HG02610 (cell line): ENCODE measurements around the gene STARD9.

ENCODE experiments used
- ATAC-seq: cut with Tn5 transposase; IDR thresholded peaks from one replicate; pipeline ENCODE4 v1.9.1; 2021; ENCODE audit warnings: mild to moderate bottlenecking, moderate library complexity; ENCODE audit not compliant: unreplicated experiment

STARD9 gene

DNA sequence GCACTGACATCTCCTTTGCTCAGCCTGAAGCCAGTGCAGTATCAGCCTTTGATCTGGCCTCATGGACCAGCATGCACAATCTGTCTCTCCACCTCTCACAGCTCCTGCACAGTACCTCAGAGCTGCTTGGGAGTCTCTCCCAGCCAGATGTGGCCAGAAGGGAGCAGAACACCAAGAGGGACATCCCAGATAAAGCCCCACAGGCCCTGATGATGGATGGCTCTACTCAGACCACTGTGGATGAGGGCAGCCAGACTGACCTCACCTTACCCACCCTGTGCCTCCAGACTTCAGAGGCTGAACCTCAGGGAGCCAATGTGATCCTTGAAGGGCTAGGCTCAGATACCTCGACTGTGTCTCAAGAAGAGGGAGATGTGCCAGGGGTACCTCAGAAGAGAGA lies 117.1 kb downstream of the STARD9 start:
- no peak for ATAC-seq

DNA sequence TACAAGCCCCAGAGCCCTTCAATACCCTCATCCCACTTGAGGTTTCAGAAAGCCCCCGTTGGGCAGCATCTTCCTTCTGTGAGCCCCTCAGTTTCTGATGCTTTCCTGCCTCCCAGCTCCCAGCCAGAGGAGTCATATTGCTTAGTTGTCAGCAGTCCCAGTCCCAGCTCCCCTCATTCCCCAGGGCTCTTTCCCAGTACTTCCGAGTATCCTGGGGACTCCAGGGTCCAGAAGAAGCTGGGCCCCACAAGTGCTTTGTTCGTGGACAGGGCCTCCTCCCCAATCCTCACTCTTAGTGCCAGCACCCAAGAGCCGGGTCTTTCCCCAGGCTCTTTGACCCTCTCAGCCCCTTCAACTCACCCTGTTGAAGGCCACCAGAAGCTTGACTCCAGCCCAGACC lies 117.6 kb downstream of the STARD9 start:
- no peak for ATAC-seq

DNA sequence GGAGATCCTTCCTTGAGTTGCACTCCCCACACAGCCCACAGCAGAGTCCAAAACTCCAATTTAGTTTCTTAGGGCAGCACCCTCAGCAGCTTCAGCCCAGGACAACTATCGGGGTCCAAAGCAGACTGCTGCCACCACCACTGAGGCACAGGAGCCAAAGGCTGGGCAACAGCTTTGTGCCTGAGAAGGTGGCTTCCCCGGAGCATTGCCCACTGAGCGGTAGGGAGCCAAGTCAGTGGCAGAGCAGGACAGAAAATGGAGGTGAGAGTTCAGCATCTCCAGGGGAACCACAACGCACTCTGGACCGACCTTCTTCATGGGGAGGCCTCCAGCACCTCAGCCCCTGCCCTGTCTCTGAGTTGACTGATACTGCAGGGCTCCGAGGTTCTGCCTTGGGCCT lies 118.1 kb downstream of the STARD9 start:
- ATAC-seq, result no peak

DNA sequence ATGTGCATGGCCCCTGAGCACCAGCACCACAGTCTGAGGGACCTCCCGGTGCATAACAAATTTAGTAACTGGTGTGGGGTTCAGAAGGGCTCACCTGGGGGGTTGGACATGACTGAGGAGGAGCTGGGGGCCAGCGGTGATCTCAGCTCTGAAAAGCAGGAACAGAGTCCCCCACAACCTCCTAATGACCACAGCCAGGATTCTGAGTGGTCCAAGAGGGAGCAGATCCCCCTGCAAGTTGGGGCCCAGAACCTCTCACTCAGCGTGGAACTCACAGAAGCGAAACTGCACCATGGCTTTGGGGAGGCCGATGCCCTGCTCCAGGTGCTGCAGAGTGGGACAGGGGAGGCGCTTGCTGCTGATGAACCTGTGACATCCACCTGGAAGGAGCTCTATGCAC lies 118.5 kb downstream of the STARD9 start:
- ATAC-seq, result no peak

DNA sequence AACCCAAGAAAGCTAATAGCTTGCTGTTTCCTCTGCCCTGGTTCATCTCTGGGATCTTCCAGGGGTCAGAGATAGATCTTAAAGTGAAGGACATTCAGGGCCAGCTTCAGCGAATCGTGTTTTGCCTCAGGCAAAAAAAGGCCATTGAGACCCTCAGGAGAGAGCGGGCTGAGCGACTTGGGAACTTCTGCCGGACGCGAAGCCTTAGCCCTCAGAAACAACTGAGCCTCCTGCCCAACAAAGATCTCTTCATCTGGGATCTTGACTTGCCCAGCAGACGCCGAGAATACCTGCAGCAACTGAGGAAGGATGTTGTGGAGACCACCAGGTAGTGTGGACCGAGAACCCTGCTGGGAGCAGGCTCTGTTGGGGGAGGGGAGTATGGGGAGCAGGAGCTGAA lies 119.0 kb downstream of the STARD9 start:
- no peak for ATAC-seq

DNA sequence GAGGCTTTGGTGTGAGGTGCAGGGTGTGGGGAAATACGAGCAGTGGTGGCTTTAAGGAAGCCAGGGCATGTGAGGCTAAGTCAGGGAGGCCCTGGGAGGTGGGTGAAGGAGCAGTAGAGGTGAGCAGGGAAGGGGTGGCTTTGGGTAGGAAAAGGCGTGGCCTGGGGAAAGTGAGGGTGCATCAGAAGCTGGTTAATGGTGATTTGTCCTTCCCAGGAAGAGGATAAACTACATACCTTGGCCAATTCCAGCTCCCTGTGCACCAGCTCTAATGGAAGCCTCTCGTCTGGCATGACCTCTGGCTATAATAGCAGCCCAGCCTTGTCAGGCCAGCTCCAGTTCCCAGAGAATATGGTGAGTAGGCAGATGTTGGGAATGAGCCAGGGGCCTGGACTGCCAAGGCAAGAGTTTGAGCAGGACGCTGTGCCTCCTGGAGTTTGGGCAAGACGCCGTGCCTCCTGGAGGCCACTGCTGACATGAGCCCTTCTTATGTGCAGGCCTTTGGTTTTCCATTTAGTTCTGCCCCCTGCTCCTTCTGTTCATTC lies 120.2 kb downstream of the STARD9 start:
- no peak for ATAC-seq

DNA sequence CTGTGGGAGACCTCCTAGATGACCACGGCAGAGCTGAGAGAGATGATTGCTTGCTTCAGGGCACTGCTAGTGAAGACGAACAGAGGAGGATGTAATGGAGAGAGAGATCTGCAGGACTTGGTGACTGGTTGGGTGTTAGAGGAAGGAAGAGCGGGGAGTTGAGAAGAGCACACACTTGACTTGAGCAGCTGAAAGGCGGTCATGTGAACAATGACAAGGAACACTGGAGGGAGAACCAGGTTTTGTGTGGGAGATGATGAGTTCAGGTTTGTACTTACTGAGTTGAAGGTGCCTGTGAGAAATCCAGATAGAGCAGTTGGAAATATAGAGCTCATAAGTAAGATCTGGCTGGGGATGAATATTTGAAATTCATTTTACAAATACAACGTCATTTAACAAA lies 121.2 kb downstream of the STARD9 start:
- ATAC-seq, result no peak

DNA sequence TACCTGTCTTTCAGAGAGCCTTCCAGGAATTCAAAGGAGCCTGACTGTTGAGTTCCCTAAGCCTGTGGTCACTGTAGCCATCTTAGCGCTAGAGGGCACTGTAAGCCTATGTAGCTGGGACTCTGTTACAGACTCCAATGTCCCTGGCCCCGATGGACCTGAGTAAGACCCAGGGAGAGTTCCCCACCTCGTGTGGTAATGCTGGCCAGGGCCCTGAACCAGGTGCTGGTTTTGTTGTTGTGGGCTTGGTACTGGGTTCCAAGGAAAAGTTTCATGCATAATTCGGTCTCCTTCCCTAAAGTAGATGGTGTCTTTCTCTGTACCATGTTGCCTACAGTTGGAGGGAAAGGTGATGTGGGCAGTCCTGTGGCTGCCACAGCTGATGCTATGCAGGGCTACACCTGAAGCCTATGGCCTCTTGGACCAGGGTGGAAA lies 129.1 kb downstream of the STARD9 start:
- no peak for ATAC-seq

DNA sequence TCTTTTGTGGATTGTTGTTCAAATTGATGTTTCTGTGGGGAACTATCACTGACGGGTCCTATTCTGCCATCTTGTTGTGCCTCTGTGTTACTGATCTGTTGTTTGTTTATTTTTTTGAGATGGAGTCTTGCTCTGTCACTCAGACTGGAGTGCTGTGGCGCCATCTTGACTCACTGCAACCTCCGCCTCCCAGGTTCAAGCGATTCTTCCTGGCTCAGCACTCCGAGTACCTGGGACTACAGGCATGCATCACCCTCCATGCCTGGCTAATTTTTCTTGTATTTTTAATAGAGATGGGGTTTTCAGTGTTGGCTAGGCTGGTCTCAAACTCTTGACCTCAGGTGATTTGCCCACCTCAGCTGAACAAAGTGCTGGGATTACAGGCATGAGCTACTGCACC lies 129.9 kb downstream of the STARD9 start:
- ATAC-seq, result no peak

DNA sequence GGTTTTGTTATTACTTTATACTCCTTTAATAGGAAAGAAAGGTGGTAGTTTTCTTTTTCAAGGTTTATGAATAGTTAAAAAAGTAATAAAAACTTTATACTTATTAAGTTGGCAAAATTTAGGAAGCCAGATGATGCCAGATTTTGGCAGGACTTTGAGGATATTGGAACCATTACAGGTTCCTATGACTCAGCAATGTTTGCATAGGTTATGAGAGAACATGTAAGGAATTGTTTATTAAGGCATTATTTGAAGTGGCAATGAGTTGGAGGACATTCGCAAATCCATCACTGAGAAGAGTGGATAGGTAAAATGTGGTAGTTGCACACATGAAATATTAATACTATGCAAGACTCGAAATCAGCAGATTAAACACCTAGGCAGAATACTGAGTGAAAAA lies 131.7 kb downstream of the STARD9 start:
- ATAC-seq, result no peak

DNA sequence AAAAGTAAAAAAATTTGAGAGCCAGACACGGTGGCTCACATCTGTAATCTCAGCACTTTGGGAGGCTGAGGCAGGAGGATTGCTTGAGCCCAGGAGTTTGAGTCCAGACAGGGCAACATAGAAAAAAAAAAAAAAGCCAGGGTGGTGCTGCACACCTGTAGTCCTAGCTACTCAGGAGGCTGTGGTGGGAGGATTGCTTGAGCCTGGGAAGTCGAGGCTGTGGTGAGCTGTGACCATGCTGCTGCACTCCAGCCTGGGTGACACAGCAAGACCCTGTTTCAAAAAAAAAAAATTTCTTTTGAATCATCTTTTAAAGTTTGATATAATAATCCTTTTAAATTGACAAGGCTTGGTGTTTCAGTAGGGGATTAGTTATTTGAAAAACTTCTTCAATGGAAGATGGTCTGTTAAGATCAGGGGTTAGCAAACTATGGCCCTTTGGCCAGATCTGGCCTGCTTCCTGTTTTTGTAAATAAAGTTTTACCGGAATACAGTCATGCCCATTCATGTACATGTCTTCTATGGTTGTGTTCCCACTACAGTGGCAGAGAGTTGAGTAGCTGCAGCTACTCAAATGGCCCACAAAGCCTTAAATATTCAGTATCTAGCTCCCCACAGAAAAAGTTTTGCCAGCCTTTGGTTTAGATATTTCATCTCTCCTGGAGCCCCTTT lies 132.6 kb downstream of the STARD9 start:
- ATAC-seq, result no peak

DNA sequence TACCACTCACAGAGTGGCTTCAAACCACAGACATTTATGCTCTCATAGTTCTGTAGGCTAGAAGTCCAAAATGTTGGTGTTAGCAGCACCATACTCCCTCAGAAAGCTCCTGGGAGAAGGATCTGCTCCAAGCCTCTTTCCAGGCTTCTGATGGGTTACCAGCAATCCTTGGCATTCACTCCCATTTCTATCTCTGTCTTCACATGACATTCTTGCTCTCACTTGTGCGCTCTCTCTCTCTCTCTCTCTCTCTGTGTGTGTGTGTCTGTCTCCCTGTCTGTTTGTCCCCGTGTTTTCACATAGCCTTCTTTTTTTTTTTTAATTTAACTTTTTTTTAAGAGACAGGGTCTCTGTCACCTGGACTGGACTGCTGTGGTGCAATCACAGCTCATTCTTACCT lies 135.3 kb downstream of the STARD9 start:
- no peak for ATAC-seq

DNA sequence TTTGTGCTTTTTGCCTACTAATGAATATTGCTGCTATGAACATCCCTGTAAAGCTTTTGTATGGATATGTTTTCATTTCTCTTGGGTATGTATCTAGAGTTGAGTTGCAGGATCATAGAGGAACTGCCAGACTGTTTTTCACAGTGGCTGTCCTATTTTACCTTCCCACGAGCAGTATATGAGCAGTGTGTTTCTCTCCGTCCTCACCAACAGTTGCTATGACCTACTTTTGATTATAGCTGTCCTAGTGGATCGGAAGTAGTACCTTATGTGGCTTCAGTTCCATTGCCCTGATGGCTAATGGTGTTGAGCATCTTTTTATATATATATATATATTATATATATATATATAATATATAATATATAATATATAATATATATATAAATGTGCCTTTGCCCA lies 136.3 kb downstream of the STARD9 start:
- no peak for ATAC-seq

DNA sequence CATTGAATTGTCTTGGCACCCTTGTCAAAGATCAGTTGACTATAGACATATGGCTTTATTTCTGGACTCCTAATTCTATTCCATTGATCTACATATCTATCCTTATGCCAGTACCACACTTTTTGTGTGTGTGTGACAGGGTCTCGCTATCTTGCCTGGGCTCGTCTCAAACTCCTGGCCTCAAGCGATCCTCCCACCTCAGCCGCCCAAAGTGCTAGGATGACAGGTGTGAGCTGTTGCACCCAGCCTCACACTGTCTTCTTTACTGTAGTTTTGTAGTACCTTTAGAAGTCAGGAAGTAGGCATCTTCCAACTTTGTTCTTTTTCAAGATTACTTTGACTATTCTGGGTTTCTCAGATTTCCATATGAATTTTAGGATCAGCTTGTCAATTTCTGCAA lies 137.2 kb downstream of the STARD9 start:
- no peak for ATAC-seq

DNA sequence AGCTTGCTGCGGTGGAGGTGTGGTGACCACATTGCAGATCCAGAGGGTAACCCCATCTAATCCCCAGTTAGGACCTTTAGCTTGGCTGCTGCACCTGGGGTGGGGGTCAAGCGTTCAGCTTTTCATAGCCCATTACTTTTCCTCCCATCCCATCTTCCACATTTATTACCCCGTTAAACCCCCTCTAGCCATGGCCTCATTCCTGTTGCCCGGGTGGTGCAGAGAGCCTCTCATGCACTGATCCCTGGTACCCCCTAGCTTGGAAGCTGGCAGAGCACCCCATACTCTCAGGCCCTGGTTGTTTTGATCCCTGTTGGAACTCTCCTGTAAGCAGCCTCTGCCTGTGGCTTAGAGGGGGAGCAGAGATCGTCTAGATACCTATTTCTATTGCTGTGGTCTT lies 140.7 kb downstream of the STARD9 start:
- ATAC-seq, result no peak

DNA sequence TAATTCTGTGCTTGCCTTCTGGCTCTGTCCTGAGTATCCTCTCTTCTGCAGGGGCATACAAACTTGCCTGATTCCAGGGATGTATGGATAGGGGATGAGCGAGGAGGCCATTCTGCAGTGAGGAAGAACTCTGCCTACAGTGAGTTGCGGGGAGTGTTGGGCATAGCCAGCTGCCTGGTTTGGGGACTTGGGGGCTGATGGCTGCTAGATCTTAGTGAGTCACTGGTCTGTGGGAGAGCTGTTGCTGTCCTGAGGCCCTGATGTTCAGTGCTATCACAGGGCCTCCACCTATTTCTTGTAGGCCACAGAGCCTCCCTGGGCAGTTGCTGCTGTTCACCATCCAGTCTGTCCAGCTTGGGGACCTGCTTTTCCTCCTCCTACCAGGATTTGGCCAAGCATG lies 141.2 kb downstream of the STARD9 start:
- no peak for ATAC-seq

DNA sequence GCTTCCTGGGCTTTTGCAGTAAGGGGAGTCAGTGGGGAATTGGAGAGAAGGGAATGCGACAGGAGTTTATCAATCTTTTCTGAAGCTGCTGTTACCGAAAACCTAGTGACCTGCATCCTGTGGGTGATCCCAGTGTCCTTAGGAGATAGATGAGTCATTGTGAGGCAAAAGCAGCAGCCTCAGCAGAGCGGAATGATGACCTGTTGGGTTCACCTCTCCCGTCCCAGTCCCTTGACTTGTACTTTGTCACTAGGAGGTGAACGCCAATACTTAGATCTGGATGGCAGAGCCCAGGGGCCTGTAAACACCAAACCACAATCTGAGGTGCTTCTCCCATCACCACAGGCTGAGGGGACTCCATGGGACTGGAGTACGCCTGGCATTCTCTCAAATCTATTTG lies 143.6 kb downstream of the STARD9 start:
- no peak for ATAC-seq

DNA sequence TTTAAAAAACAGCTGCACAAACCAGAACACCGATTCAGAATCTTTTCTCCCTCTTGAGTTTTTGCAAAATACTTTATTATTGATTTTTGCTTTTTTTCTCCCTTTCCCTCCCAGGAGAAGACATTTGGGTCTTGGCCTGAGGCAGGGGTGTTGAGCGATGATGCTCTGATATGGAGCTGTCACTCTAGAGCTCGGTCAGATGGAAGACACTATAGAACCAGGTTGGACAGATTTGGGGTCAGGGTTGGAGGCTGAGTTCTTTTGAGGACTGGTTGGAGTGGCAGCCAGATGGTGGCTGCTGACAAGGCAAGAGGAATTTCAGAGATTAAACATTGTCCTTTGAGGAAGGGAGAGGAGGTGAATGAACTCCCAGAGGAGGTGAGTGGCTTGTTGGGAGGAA lies 144.7 kb downstream of the STARD9 start:
- no peak for ATAC-seq

DNA sequence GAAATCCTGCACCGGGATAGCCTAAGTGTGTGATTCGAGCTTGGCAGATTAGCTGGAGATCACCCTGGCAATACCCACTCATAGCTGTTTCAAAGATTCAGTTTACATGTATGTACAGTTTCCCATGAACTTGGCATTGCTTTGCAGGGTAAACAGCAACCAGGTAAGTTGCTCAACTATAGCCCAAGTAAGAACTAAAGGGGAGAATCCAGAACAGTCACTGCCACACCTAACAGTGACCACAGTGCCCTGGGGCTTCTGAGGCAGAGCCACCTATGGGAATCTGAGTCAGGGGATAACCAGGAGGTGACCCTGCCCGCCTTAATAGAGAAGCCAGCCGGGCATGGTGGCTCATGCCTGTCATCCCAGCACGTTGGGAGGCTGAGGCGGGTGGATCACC lies 145.6 kb downstream of the STARD9 start:
- ATAC-seq, result no peak

DNA sequence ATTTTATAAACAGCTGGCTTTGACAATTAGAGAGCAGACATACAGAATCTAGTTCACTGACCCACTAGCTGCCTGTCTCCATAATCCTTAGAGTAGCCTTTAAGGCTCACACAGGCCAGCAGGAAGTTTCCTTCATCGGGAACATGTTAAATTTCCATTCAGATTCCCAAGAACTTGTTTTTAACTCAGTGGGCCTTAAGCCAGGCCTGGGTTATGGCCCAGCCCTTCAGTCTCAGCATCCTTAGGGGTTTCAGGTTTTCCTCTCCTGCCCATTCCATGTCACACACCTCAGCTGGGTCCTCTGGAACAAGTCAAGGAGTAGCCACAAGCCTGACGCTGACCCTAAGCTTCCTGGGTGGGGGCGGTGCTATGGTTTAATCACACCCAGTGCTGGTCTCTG lies 146.5 kb downstream of the STARD9 start:
- no peak for ATAC-seq

DNA sequence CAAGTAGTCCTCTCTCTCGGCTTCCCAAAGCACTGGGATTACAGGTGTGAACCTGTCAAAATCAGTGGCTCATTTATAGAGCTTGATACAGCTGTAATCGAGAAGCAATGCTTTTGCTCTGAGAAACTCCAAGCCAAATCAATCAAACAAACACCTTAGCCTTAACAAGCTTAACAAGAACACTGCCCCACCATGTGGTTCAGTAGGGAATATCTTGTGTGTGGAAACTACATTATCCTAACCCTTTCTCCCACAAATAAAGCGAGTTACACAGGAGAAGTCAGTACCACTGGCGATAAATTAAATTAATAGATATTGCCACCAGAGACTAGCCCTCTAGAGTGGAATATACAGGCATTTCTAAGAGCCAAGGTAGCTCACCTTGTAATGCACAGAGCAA lies 147.7 kb downstream of the STARD9 start:
- ATAC-seq, result no peak

DNA sequence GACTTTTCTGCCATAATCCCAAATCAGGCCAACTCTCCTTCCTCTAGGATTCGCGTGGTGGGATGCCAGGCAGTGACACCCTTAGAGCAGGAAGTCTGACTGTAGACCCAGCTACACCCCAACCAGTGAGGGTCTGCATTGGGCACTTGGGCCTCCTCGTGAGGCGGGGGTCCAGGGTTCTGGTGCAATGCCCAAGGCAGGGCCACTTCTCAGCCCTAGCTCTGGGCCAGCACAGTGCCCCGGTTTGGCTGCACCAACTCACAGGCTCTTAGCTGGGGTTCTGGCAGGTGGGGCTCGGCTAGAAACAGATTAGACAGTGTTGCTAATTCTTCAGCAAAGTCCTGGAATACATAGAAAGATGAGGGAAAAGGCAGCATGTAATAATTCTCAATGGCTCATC lies 148.9 kb downstream of the STARD9 start:
- ATAC-seq, result no peak

DNA sequence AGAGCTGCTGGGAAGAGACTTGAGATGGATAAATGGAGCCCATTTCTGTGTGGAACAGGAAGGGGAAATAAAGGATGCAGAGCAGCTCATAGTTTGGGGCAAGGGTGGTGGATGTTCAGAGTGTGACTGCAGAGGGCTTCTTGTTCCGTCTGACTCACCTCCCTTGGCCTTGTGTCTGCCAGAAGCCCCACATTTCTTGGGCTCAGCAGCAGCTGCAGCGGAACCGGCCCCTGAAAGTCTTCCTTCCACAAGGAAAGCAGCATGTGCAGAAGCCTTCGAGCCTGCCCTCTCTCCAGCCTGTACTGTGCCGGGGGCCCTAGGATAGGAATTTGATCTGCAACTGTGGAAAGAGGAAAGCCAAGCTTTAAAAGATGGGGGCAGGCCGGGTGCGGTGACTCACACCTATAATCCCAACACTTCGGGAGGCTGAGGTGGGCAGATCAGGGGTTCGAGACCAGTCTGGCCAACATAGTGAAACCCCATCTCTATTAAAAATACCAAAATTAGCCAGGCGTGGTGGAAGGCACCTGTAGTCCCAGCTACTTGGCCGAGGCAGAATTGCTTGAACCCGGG lies 150.0 kb downstream of the STARD9 start:
- ATAC-seq, result no peak
